Fibroblast of peridontal ligament (primary cell): ENCODE results near the gene TSPAN19.
"Not testable (repeated sequence)": the region's sequence is repeated elsewhere in the genome, so short reads cannot be mapped to it uniquely, and the experiment has no call there.

ENCODE experiments used
- DNase-seq: peaks from one replicate; pipeline ENCODE4 v3.0.0-alpha.2; 2010; ENCODE audit errors: extremely low read depth

TSPAN19 gene

GRCh38 chr12:85036234-85036707, at the start of gene TSPAN19, which contains the start of gene LRRIQ1:
Gene TSPAN19 (minus strand): TSS chr12:85036277. CDS start chr12:85029946, 6,331 bp downstream.
Gene LRRIQ1 (plus strand): TSS chr12:85036351. CDS start chr12:85038177, 1,826 bp downstream.
- peak; percentile 90 for DNase-seq

GRCh38 chr12:85085066-85085465, 49.0 kb upstream of the TSPAN19 start:
- DNase-seq = peak; percentile 5

GRCh38 chr12:85076688-85077430, 40.8 kb upstream of the TSPAN19 start:
- peak; percentile 84 for DNase-seq

GRCh38 chr12:85072826-85073225, 36.7 kb upstream of the TSPAN19 start:
- no peak for DNase-seq

GRCh38 chr12:85065837-85066482, 29.9 kb upstream of the TSPAN19 start:
- no peak for DNase-seq

GRCh38 chr12:85060916-85061315, 24.8 kb upstream of the TSPAN19 start:
- DNase-seq = no peak

GRCh38 chr12:85059594-85059993, 23.5 kb upstream of the TSPAN19 start:
- DNase-seq = no peak

- peak; percentile 9 for DNase-seq
Observed at GRCh38 chr12:85058339-85058738, 22.3 kb upstream of the TSPAN19 start.

GRCh38 chr12:85057370-85057963, 21.4 kb upstream of the TSPAN19 start:
- peak; percentile 72 for DNase-seq

GRCh38 chr12:85043829-85044228, 7.8 kb upstream of the TSPAN19 start:
- no peak for DNase-seq

GRCh38 chr12:85041395-85041794, 5.3 kb upstream of the TSPAN19 start:
- no peak for DNase-seq

GRCh38 chr12:85036733-85037132, 656 bp upstream of the TSPAN19 start:
- no peak for DNase-seq

- DNase-seq = peak; percentile 67
Observed at GRCh38 chr12:85029456-85029855, 6.6 kb downstream of the TSPAN19 start.

- no peak for DNase-seq
Observed at GRCh38 chr12:85018098-85018497, 18.0 kb downstream of the TSPAN19 start.

- no peak for DNase-seq
Observed at GRCh38 chr12:85017618-85018017, 18.5 kb downstream of the TSPAN19 start.

- no peak for DNase-seq
Observed at GRCh38 chr12:85017133-85017532, 18.9 kb downstream of the TSPAN19 start.

- DNase-seq = peak; percentile 94
Observed at GRCh38 chr12:85016413-85016812, 19.7 kb downstream of the TSPAN19 start.

- DNase-seq = peak; percentile 86
Observed at GRCh38 chr12:85007836-85008235, 28.2 kb downstream of the TSPAN19 start.

GRCh38 chr12:85006206-85006605, 29.9 kb downstream of the TSPAN19 start:
- no peak for DNase-seq

GRCh38 chr12:85005615-85006014, 30.5 kb downstream of the TSPAN19 start:
- no peak for DNase-seq

- DNase-seq = not testable (repeated sequence)
Observed at GRCh38 chr12:85005047-85005446, 31.0 kb downstream of the TSPAN19 start.

GRCh38 chr12:85004204-85004603, 31.9 kb downstream of the TSPAN19 start:
- no peak for DNase-seq
